Type B pancreatic cell (in vitro differentiated cells): ENCODE results near the gene DELE1. TPM values are rescaled to one million over a fixed set of nuclear protein-coding genes. Genes with fewer than 3 reads are reported as not detected.
A peak's percentile ranks its signal among the peaks of the same experiment; 100 is the strongest.

Source experiments
- DNase-seq: peaks from one replicate; pipeline ENCODE4 v3.0.0; 2021; ENCODE audit warnings: mixed read lengths; ENCODE audit not compliant: unreplicated experiment; ENCODE audit errors: extremely low spot score
- H3K27ac Mint-ChIP-seq: 2 replicates; pipeline ENCODE4 v1.8.0; 2021; ENCODE audit warnings: mild to moderate bottlenecking, mixed read lengths
- H3K27me3 Mint-ChIP-seq: 2 replicates; pipeline ENCODE4 v1.8.0; 2021; ENCODE audit warnings: mixed read lengths
- H3K36me3 Mint-ChIP-seq: 2 replicates; pipeline ENCODE4 v1.8.0; 2021; ENCODE audit warnings: mixed read lengths
- H3K4me1 Mint-ChIP-seq: one replicate; pipeline ENCODE4 v1.8.0; 2021; ENCODE audit warnings: mixed read lengths; ENCODE audit not compliant: unreplicated experiment
- H3K4me3 Mint-ChIP-seq: 2 replicates; pipeline ENCODE4 v1.8.0; 2021; ENCODE audit warnings: mild to moderate bottlenecking, mixed read lengths
- H3K9me3 Mint-ChIP-seq: 2 replicates; pipeline ENCODE4 v1.8.0; 2021; ENCODE audit warnings: mixed read lengths
- total RNA-seq: library from RNA; stranded (reverse); gene quantifications from 2 replicates; pipeline ENCODE4 v1.2.1, GENCODE V29; 2021; ENCODE audit warnings: low replicate concordance
- TF ChIP-seq, protein P1 (sequence below): fragments of 200-600 bp; sonication (generic); conservative IDR thresholded peaks from 2 replicates; pipeline ENCODE4 v1.5.0; 2021; ENCODE audit warnings: antibody characterized with exemption, mild to moderate bottlenecking

Gene DELE1
- total RNA-seq, 1 donor from 2014 or later: 67.9 TPM

DNA sequence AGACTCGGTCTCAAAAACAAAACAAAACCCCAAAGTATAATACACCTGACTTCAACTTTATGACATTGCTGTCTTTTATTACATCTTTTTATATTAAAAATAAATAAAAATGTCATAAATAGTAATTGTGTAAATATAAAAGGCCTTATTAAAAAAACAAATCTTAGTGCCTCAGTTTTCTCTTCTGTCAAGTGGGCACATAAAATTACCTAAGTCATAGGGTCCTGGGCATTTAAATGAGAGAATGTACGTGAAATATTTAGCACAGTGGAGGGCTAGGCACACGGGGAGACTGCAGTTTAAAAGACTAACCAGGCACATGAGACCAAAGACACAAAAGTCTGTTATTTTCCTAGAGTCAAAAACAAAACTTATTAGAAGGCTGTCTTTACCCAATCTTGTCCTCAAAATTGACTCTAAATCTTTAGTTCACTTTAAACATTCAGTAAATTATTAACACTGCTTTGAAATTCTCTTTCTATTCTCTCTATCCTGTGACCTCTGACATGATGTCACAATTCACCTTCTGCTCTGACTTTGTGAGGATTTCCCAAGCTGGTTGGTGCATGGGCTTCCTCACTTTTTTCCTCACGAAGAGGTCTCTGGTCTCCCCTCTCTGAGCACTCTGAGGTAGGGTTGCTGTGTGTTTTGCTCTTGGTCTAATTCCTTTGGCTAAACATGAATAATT lies 42.7 kb downstream of the DELE1 start:
- H3K4me1 Mint-ChIP-seq: peaks cover 13% of the 10 kb centered on the region
- TF ChIP-seq, protein P1, sequence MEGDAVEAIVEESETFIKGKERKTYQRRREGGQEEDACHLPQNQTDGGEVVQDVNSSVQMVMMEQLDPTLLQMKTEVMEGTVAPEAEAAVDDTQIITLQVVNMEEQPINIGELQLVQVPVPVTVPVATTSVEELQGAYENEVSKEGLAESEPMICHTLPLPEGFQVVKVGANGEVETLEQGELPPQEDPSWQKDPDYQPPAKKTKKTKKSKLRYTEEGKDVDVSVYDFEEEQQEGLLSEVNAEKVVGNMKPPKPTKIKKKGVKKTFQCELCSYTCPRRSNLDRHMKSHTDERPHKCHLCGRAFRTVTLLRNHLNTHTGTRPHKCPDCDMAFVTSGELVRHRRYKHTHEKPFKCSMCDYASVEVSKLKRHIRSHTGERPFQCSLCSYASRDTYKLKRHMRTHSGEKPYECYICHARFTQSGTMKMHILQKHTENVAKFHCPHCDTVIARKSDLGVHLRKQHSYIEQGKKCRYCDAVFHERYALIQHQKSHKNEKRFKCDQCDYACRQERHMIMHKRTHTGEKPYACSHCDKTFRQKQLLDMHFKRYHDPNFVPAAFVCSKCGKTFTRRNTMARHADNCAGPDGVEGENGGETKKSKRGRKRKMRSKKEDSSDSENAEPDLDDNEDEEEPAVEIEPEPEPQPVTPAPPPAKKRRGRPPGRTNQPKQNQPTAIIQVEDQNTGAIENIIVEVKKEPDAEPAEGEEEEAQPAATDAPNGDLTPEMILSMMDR: no peak
- H3K9me3 Mint-ChIP-seq: no peaks in the 10 kb centered on the region
- H3K27ac Mint-ChIP-seq: no peak overlapping the region
- H3K36me3 Mint-ChIP-seq: no peaks in the 10 kb centered on the region
- no peaks in the 10 kb centered on the region for H3K27me3 Mint-ChIP-seq
- no peak overlapping the region for H3K4me3 Mint-ChIP-seq
- no peak for DNase-seq

DNA sequence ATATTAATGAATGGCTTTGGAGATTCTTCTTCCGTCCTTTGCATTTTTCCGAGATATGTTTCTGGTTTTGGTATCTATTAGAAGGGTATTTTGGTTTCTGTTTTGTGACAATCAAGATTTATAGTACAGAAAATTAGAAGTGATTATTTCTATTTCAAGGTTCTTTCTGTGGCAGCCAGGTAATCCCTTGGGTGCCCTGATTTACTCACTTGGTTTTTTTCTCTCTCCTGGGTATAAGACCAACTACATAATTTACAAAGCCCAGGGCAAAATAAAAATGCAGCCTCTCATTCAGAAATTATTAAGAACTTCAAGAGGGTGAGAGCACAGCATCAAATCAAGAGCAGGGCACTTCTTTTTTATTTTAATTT lies 43.3 kb downstream of the DELE1 start:
- no peaks in the 10 kb centered on the region for H3K27me3 Mint-ChIP-seq
- peaks cover 13% of the 10 kb centered on the region for H3K4me1 Mint-ChIP-seq
- no peak overlapping the region for H3K4me3 Mint-ChIP-seq
- no peak for DNase-seq
- TF ChIP-seq, protein P1: no peak
- H3K27ac Mint-ChIP-seq: no peak overlapping the region
- H3K9me3 Mint-ChIP-seq: no peaks in the 10 kb centered on the region
- no peaks in the 10 kb centered on the region for H3K36me3 Mint-ChIP-seq

DNA sequence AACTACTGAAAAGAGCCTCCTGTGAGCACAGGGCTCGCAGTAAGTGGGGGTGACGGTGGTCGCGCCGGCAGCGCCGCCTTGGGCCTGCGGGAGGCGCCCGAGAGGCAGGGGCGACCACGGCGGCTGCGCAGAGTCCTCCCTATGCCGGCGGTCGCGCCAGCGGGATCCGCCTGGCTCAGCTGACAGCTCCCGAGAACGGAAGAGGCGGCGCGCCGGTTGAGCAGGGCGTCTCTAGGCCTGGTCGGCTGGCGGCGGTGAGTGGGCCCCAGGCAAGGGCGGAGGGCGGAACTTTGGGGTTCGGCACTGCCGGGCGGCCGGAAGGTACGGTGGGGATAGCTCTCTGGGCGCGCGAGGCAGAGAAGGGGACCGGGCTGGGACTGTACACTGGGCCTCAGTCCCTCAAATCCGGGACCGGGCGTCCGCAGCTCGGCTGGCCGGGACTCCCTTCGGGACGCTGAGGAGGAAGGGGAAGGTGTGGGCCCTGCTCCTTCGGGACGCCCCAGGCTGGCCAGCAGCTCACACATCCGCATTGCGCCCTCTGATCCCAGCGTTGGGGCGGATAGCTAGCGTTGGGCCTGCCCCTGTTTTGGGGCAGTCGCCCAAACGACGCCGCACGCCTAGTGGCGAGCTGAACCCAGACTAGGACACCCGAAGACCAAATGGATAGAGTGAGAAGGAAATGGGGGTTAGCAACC lies 45.4 kb downstream of the DELE1 start, which contains the start of gene RNF14:
RNF14 (plus strand) TSS at position 192 of the 695 bp plus-strand sequence. CDS start 4,484 bp downstream, outside the sequence.
- peak within 1 kb of the TSS; percentile 97 for H3K27ac Mint-ChIP-seq
- peak; percentile 95 for DNase-seq
- peaks cover 9% of the 10 kb centered on the region for H3K36me3 Mint-ChIP-seq
- H3K4me3 Mint-ChIP-seq: peak within 1 kb of the TSS; percentile 98
- peaks cover 13% of the 10 kb centered on the region for H3K4me1 Mint-ChIP-seq
- TF ChIP-seq, protein P1: peak; percentile 98
- H3K27me3 Mint-ChIP-seq: no peaks in the 10 kb centered on the region
- no peaks in the 10 kb centered on the region for H3K9me3 Mint-ChIP-seq

DNA sequence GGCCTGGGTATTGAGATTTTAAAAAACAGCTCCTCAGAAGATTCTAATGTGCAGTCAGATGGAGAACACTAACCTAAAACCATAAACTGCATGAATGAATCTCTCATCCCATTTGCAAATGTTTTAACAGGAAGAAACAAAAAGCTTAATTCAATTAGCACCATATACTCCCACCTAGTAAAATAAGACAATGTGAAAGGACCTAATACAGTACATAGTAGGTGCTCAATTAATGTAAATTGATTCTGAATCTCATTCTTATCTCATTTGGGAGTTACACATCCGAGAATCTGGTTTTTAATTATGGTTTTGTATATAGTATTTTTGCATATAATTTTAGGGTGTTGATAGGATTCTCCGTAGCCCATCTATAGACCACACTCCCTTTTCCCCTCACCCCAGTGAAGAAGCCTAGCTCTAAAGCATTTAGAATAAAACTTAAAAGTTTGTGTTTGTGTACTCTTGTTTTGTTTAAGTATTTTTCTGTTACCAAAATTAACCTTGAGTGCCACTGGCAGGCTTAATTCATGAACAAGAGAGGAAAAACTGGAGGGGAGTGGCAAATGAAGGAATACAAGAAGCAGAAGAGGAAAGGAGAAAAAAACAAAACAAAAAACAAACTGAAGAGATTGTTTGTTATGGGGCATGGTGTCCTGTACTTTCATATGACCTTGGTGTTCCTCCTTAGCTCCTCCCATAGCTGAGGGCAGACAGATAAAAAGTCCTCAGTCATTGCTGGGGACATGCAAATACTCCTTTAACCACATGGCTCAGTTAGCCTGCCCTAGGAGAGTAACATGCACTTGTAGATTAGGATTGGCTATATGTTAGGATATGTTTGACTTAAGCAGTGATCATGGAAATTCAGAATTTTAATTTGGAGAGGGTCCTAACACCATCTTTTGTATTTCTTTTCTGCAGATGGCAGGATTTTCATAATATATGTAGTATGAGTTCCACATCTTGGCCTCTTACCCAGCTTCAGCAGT lies 46.4 kb downstream of the DELE1 start:
- peaks cover 15% of the 10 kb centered on the region for H3K36me3 Mint-ChIP-seq
- H3K4me1 Mint-ChIP-seq: peaks cover 13% of the 10 kb centered on the region
- no peaks in the 10 kb centered on the region for H3K27me3 Mint-ChIP-seq
- no peak for DNase-seq
- peak overlapping the region; percentile 97 for H3K27ac Mint-ChIP-seq
- H3K9me3 Mint-ChIP-seq: no peaks in the 10 kb centered on the region
- peak overlapping the region; percentile 98 for H3K4me3 Mint-ChIP-seq
- TF ChIP-seq, protein P1: no peak

DNA sequence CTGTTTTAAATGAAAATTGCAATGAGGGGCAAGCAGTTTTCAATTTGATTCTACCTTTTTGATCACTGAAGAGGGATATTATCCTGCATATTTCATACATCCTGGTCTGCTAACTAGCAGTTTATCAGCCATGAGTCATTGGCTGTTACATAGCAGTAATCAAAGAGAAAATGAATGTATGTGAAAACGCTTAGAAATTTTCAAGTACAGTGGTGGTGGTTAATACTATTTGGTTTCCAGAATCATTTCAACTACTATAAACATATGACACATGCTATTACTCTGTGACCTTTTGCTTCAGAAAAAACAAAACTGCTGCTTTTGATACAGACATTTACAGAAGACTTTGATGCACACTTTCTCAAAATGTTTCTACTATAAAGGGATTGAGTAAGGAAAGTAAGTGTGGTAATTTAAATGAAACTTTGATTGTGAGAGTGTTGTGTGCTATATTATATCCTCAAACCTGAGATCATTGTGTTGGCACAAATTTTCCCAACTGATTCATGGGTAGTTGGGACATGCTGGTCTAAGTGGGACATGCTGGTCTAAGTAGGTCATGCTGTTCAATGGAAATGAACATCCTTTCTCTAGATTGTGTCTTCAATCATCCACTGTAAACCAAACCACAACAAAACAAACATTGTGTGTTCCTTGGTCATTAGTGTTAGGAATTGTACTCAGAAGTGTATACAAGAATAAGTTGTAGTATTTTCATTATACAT lies 50.4 kb downstream of the DELE1 start:
- H3K9me3 Mint-ChIP-seq: no peaks in the 10 kb centered on the region
- TF ChIP-seq, protein P1: no peak
- no peak for DNase-seq
- peaks cover 13% of the 10 kb centered on the region for H3K4me1 Mint-ChIP-seq
- no peak overlapping the region for H3K4me3 Mint-ChIP-seq
- no peaks in the 10 kb centered on the region for H3K27me3 Mint-ChIP-seq
- H3K27ac Mint-ChIP-seq: no peak overlapping the region
- peaks cover 21% of the 10 kb centered on the region for H3K36me3 Mint-ChIP-seq
